Sciatic nerve (tissue), 2 donors: ENCODE data around the gene MYO9B. TPM values are rescaled to one million over a fixed set of nuclear protein-coding genes. Genes with fewer than 3 reads are reported as not detected.
A peak's percentile ranks its signal among the peaks of the same experiment; 100 is the strongest.

Experiments
- ATAC-seq: fragments of 200-7000 bp; cut with Tn5 transposase; one replicate; pipeline ENCODE4 v1.9.1; 2020; ENCODE audit warnings: mild to moderate bottlenecking, moderate library complexity
- DNase-seq: peaks from one replicate; pipeline ENCODE4 v3.0.0-alpha.2; 2020; ENCODE audit warnings: low spot score
- intact Hi-C: fragments of 100-400 bp; cut with DNase I; formaldehyde crosslinking; loops from one replicate; pipeline ENCODE4 v1.14.2; 2022
- total RNA-seq: library from RNA; stranded (reverse); fragmentation: NEBNext Ultra II Directional; extraction: Animal tissue kit (Norgen Biotek cat#: 25700); gene quantifications from one replicate; pipeline ENCODE4 v1.2.1, GENCODE V29; 2021
- donor health status: DM: no; HTN: no; CAD: no.
- donor health status: DM: no; HTN: no; CAD: no.

Gene MYO9B
- total RNA-seq, 1 donor from 2014 or later, result 90.7 TPM

DNA sequence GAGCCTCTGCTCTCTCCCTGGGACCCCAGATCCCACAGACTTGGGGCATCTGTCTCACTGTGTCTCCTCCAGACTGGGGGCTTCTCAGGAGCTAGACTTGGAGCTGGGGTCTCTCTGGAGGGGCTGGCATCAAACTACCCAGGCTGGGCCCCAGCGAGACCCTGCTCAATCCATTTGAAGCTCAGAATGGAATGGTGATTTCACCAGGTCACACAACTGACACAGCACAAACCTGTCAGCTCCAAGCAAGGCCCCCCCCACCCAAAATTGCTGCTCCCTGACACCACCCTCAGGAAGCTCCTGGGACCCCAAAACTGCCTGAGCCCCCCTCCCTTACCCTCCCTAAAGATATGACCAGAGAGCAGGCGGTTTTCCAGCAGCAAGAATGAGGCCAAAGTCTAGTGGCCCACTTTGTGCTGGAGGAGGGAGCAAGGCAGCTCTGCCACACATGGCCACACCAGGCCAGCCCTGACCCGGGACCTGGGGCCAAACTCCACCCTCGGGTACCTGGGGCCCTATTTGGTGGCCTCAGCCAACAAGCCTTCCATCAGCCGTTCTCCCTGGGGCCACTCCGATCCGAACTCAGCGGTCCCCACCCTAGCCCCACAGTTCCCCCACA, 167.7 kb downstream of the MYO9B start:
- ATAC-seq (no peak), DNase-seq (no peak)
- intact Hi-C loops, result no loop called here

DNA sequence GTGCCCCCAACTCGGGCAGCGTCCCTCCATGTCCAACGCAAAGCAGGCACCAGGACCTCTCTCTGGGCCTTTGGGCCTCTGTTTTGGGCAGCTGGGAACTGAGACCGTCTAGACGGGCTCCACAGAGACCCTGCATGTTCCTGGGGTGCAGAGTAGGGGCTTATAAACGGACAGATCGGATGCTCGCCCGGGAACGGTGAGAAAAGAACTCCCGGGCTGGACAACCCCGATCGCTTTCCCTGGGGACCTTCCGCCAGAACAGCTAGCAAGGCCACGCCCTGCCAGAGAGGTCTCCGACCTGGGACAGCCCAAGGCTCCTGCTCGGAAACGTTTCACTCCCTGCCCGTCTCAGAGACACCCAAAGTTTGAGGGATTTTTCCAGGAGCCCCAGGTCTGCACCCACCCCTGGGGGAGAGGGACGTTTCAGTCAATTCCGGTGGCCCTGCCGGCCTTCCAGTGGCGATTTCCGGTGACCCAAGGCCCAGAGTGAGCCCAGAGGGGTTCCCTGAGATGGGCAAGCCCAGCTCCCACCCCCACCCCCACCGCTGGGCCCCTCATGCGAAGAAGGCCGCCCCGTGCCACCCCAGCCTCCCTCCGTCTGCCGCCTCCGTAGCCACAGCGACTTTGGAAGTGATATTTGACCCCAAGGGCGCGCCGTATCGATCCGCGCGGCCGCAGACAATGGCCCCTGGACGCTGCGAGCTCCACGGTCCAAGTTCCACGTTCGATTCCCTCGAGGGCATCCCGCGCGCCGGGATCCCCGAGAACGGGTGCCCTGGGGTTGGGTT, 168.4 kb downstream of the MYO9B start:
- intact Hi-C loops, result no loop called here
- peak; percentile 72 for DNase-seq
- ATAC-seq, result peak; percentile 37

GRCh38 chr19:17244618-17245534, 169.3 kb downstream of the MYO9B start:
- intact Hi-C loops, result no loop called here
- ATAC-seq (no peak), DNase-seq (peak; percentile 71)

GRCh38 chr19:17245535-17245984, 170.0 kb downstream of the MYO9B start, which contains the start of gene NR2F6:
TSS of gene NR2F6 (minus strand) at chr19:17245919. CDS start at chr19:17245220, 699 bp downstream.
- DNase-seq (no peak), ATAC-seq (no peak)
- intact Hi-C loops, result no loop called here

- DNase-seq, result peak; percentile 73
- intact Hi-C loops, result no loop called here
- ATAC-seq, result peak; percentile 51
Observed at GRCh38 chr19:17246681-17247425, 171.3 kb downstream of the MYO9B start.

GRCh38 chr19:17248011-17248776, 172.6 kb downstream of the MYO9B start:
- ATAC-seq, result no peak
- DNase-seq, result no peak
- intact Hi-C loops, result no loop called here

DNA sequence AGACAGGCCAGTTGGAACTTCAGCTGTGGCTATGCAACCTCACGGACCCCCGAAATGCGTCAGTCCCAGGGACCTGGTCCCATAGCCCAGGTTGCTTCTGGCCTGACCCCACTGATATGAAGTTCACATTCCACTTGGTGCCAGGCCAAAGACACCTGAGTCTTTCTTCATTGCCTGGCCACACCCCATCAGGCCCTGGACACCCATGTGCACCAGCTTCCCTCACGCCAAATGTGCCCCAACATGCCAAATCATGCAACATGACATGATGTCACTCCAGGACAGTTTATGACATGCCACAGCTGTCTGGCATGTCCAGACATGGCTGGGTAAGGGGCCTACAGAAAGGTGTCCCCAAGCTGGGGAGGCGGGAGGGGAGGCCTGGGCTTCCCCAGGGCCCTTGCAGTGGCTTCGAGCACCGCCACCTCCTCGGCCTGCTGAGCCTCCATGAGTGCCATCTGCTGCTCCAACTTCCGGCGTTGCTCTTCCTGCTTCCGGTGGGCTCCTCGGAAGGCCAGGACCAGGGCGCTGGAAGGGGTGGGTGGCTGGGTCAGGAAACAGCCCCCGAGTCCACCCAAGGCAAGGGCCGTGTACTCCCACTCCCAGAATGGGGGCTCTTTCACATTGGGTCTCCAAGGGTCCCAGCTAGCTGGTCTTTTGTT, 174.4 kb downstream of the MYO9B start:
- intact Hi-C loops, result no loop called here
- ATAC-seq, result no peak
- no peak for DNase-seq

- intact Hi-C loops, result no loop called here
- no peak for ATAC-seq
- no peak for DNase-seq
Observed at GRCh38 chr19:17254636-17255035, 179.1 kb downstream of the MYO9B start.

DNA sequence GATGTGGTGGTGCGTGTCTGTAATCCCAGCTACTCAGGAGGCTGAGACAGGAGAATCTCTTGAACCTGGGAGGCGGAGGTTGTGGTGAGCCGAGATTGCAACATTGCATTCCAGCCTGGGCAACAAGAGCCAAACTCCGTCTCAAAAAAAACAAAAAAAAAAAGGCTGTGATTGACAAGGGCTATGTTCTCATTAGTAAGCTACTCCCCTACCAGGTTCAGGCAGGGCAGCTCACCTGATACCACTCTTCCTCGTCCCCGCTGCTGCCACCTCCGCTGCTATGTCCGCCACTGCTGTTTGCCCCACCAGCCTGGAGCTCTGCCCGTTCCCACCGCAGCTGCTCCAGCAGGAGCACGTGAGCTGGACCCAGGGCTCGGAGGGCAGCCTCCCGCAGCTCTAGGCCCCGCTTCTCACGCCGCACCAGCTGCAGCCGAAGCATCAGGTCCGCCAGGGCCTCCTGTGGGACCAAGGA, 179.6 kb downstream of the MYO9B start:
- intact Hi-C loops, result no loop called here
- no peak for ATAC-seq
- no peak for DNase-seq

DNA sequence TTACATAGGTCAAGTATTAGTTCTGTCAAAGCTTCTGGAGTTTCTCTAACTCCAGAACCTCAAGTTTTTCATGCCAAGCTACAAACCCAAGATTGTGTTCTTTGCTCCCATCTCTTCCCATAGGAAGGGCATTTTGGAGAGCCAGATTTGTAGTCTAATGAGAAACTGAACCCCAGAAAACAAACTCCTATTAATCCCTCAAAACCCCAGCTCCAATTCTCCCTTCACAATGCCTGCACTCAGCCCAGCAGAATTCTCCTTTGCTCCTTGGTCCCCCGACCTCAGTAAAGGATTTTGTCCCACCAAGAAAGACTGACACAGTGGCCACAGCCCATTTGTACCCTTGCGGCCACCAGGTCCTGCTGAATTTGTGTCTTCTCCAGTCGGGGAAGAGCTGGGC, 180.6 kb downstream of the MYO9B start:
- intact Hi-C loops, result no loop called here

DNA sequence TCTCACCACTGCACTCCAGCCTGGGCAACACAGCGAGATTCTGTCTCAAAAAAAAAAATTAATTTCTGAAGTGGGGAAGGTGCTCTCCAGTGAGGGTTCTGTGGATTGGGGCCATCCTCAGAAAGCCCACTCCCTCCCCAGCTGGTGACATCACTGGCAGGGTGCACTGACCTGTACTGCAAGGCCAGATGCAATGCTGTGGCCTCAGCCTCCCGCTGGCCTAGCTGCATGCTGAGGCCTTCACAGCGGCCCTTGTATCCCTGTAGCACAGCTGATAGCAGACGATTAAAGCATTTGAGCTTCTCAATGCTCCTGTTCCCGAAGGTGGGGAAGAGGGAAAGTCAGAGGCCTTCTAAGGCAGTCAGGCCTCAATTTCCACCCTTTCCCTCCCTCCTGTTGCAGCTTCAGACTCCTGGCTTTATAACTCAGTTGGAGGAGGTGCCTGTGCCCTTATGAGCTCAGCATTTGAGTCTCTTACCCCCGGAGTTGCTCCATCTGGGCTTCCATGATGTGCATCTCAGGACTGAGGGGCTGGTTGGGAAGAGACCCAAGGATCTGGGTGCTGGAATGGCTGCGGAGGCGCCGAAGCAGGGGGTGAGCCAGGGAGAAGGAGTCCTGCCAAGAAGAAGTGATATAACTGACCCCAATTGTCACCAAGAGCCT, 183.7 kb downstream of the MYO9B start:
- intact Hi-C loops, result no loop called here
- ATAC-seq (no peak), DNase-seq (no peak)

More for the DNA sequence above, 180.6 kb downstream of the MYO9B start:
- no peak for ATAC-seq
- DNase-seq, result no peak

- no peak for ATAC-seq
- intact Hi-C loops, result no loop called here
- DNase-seq, result no peak
Observed at GRCh38 chr19:17259934-17260333, 184.4 kb downstream of the MYO9B start.

GRCh38 chr19:17260842-17261325, 185.3 kb downstream of the MYO9B start:
- intact Hi-C loops, result no loop called here
- DNase-seq, result peak; percentile 88
- ATAC-seq, result peak; percentile 82

DNA sequence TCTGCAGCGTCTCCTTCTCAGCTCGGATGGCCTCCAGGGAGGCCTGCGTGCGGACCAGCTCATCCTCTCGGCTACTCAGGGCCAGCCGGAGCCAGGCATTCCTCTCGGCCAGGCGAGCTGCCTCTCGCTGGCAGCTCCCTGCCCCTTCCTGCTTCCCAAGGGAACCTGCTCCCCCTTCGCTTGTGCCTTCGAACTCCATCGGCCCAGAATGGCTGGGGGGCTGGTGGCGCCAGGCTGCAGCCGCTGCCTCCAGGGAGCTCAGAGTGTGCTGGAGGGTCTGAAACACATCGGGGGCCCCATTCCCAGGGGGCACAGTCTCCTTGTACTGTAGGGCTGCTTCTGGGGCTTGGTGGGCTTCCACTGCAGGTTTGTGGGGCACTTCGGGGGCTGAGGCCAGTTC, 187.0 kb downstream of the MYO9B start:
- ATAC-seq, result no peak
- intact Hi-C loops, result no loop called here
- no peak for DNase-seq
